ENCODE results near the gene PCDHA4.
"Not testable (repeated sequence)": the region's sequence is repeated elsewhere in the genome, so short reads cannot be mapped to it uniquely, and the experiment has no call there.

The PCDHA4 gene

GRCh38 chr5:140848139-140849102 is 41.6 kb downstream of the PCDHA4 start, which contains the start of gene PCDHA9:
Gene PCDHA9 (plus strand): TSS chr5:140848382. CDS start chr5:140848496, 114 bp downstream.
- in situ Hi-C loops (cut with HindIII; ENCODE audit: low pct_ligation_motif_present, low pct_unique_long_range_greater_than_20kb, low sequenced_read_pairs); DNase-seq: not testable (repeated sequence)

GRCh38 chr5:140849831-140850634 is 43.2 kb downstream of the PCDHA4 start:
- in situ Hi-C loops (cut with HindIII; ENCODE audit: low pct_ligation_motif_present, low pct_unique_long_range_greater_than_20kb, low sequenced_read_pairs); DNase-seq: not testable (repeated sequence)

GRCh38 chr5:140855772-140856674 is 49.2 kb downstream of the PCDHA4 start, which contains the start of gene PCDHA10:
Gene PCDHA10 (plus strand): TSS chr5:140855897. CDS start chr5:140856049, 152 bp downstream.
- in situ Hi-C loops (cut with HindIII; ENCODE audit: low pct_ligation_motif_present, low pct_unique_long_range_greater_than_20kb, low sequenced_read_pairs), result no loop called here
- no peak for DNase-seq

GRCh38 chr5:140857177-140857986 is 50.5 kb downstream of the PCDHA4 start:
- in situ Hi-C loops (cut with HindIII; ENCODE audit: low pct_ligation_motif_present, low pct_unique_long_range_greater_than_20kb, low sequenced_read_pairs), result no loop called here
- DNase-seq, result no peak

- no peak for DNase-seq
- in situ Hi-C loops (cut with HindIII; ENCODE audit: low pct_ligation_motif_present, low pct_unique_long_range_greater_than_20kb, low sequenced_read_pairs), result no loop called here
Measured at GRCh38 chr5:140857987-140858240, 51.0 kb downstream of the PCDHA4 start.

- in situ Hi-C loops (cut with HindIII; ENCODE audit: low pct_ligation_motif_present, low pct_unique_long_range_greater_than_20kb, low sequenced_read_pairs), result no loop called here
- DNase-seq, result no peak
Measured at GRCh38 chr5:140862441-140863295, 55.8 kb downstream of the PCDHA4 start.
